Measurements from ENCODE around the gene TTC22.

The TTC22 gene

GRCh38 chr1:54834007-54834541, 33.0 kb upstream of the TTC22 start:
- DNase-seq (ENCODE audit: low read depth in 2 of 2), result no peak

DNA sequence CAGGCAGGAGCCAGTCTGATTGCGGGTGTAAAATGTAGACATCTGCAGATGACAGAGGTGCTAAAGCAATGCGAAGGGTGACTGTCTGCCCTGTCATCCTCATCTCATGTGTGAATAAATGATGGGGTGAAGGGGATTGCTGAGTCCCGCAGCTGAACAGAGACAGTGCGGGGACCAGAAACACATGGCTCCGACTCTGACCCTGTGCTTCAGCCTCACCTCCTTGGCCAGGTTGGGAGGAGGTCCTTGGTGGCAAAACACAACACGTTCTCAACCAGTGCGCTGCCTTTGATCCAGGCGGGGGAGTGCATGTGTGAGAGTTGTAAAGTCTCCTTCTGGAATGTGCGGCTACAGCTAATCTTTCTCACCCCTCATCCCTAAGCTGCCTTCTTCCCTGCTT, 32.0 kb upstream of the TTC22 start:
- DNase-seq (ENCODE audit: low read depth in 2 of 2), result no peak

- DNase-seq (ENCODE audit: low read depth in 2 of 2), result no peak
Observed at GRCh38 chr1:54826226-54826816, 25.2 kb upstream of the TTC22 start.

DNA sequence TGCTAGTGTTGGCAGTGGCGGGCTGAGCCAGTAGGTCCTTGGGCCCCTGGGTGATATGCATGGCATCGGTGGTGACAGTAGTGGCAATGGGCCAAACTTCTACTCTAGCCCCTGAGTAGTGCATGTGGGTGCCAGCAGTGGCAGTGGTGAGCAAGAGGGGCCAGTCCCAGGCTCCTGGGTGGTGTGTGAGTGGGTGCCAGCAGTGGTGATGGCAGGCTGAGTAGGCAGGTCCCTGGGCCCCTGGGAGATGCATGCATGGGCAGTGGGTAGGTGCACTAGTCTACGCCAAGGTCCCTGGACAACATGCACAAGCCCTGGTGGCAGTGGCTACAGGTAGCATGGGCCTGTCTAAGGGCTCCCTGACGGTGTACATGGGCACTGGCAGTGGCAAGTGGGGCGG, 24.6 kb upstream of the TTC22 start:
- no peak for DNase-seq (ENCODE audit: low read depth in 2 of 2)

DNA sequence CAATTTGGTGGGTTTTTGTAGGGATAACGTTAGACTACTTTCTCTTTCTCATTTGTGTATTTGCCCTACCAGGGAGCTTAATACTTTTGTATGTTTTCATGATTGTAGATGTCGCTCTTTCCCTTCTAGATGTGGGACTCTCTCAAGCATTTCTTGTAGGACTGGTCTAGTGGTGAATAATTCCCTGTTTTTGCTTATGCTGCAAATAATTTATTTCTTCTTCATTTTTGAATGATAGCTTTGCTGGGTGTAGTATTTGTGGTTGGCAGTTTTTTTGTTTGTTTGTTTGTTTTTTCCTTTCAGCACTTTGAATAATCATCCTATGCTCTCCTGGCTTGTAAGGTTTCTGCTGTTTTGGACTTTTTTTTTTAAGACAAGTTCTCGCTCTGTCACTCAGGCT, 22.5 kb upstream of the TTC22 start:
- DNase-seq (ENCODE audit: low read depth in 2 of 2), result no peak

GRCh38 chr1:54819733-54820132, 18.6 kb upstream of the TTC22 start:
- DNase-seq (ENCODE audit: low read depth in 2 of 2), result no peak

DNA sequence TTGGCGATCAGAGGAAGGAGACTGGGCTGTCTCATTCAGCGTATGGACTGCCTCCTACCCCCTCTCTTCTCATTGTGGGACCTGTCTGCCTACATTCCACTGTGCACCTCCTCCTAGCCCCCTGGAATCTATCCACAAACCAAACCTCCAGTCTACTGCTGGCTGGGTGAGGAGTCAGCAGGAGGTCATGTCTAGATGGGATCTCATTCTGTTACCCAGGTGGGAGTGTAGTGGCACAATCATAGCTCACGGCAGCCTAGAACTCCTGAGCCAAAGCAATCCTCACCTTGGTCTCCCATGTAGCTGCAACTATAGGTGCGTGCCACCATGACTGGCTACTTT, 18.0 kb upstream of the TTC22 start:
- DNase-seq (ENCODE audit: low read depth in 2 of 2), result no peak

DNA sequence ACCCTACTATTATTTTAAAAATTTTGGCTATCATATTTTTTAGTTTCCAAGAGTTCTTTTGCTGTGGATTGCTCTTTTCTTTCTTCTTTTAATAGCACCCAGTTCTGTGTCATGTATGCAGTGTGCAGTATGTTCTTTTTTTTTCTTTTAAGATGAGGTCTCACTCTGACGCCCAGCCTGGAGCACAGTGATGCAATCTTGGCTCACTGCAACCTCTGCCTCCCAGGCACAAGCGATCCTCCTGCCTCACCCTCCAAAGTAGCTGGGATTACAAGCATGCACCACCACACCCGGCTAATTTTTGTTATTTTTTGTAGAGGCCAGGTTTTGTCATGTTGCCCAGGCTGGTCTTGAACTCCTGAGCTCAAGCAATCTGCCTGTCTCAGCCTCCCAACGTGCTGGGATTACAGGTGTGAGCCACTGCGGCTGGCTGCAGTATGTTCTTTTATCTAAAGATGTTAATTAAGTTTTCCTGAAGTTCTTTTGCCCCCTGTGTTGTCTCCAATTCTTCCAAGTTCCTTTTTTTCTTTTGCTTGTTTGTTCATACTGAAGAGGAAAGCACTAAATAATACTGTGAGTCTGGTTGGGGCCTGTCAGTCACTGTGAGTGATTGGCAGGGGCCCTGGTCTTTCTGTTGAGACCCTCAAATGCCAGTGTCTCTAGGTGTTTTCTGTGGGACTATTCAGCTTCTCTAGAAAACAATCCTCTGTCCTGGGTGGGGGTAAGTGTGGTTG, 17.5 kb upstream of the TTC22 start:
- DNase-seq (ENCODE audit: low read depth in 2 of 2), result no peak

DNA sequence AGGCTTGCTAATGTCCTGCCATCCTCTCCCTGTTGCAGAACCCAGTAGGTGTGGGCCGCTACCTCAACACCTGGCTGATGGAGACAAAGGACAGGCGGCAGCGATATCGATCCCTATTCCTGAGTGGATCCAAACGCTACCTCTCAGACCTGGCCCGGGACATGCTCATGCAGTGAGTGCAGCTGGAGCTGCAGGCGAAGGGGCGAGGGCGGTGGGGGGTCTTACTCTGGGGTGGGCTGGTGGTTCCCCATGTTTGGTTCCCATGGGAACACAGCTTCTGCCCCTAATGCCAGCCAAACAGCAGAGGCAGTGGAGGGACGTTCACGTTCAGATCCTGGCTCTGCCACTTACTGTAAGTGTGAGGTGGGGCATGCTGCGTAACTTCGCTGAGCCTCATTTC, 15.8 kb upstream of the TTC22 start:
- DNase-seq (ENCODE audit: low read depth in 2 of 2), result no peak

DNA sequence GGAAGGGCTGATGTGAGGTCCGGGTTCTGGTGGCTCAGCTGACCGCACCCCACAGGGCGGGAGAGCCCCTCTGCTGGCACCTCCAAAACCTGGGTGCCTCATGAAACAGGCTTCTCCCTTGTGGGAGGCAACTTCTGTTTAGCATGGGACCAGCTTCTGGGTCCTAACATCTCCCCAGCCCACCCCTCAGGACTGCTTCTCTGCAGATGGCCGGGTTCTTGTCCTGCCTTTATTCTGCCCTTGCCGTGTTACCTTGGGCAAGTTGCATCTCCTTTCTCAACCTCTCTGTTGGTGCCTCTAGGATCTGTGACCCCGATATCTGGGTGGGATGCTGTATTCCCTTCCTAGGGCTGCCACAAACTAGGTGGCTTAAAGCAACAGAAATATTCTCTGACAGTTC, 15.0 kb upstream of the TTC22 start:
- no peak for DNase-seq (ENCODE audit: low read depth in 2 of 2)

DNA sequence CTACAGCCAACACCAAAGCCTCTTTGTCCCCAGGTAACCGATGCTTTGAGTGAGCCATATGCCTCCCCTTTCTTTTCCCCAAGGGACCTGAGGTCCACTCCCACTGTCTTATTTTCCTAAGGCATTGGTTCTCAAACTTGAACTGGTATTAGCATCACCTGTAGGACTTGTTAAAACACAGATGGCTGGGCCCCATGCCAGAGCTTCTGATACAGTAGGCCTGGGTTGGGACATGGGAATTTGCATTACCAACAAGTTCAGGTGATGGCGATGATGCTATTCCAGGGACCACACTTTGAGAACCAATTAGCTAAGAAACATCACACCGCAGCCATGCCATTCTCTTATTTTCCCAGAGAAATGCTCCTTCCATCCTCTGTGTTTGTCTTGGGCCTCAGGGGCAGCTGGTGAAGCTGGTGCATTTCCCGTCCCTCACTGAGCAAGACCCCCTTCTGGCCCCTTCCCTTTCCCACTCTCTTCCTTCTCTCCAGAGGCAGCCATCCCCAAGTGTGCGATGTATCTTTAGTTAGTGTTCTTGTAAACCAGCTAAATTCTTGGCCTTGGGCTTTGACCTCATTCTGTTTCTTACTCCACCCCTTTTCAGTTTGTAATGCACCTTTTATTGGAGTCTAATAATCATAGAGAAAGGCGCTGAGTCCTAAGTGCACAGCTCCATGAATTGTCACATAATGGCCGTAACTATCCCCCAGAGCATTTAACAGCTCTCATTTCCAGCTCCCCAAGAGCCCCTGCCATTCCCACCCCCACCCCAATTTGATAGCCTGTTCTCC, 14.2 kb upstream of the TTC22 start:
- DNase-seq (ENCODE audit: low read depth in 2 of 2), result no peak

DNA sequence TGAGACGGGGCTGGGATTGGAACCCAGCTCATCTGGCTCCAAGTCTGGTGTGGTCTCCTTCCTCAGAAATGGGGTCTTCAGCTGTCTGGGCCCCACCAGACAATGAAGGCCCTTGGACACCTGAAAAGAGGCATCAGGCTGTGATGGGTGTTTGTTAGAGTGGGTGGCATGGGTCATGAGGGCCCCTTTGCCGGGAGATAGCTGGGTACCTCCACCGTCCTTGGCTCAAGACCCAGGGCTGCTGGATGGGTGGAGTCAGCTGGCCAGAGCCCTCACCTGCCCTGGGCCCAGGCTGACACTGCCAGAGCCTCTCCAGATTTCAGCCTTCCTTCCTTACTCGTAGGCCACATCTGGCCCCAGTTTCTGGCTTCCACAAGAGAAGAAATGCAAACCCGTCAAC, 13.4 kb upstream of the TTC22 start:
- no peak for DNase-seq (ENCODE audit: low read depth in 2 of 2)

GRCh38 chr1:54814126-54814498, 13.0 kb upstream of the TTC22 start:
- DNase-seq (ENCODE audit: low read depth in 2 of 2), result no peak

GRCh38 chr1:54813485-54814125, 12.5 kb upstream of the TTC22 start:
- no peak for DNase-seq (ENCODE audit: low read depth in 2 of 2)

GRCh38 chr1:54812801-54813484, 11.8 kb upstream of the TTC22 start:
- DNase-seq (ENCODE audit: low read depth in 2 of 2), result no peak

GRCh38 chr1:54811739-54812655, 10.9 kb upstream of the TTC22 start:
- no peak for DNase-seq (ENCODE audit: low read depth in 2 of 2)

- no peak for DNase-seq (ENCODE audit: low read depth in 2 of 2)
Observed at GRCh38 chr1:54811066-54811465, 9.9 kb upstream of the TTC22 start.

DNA sequence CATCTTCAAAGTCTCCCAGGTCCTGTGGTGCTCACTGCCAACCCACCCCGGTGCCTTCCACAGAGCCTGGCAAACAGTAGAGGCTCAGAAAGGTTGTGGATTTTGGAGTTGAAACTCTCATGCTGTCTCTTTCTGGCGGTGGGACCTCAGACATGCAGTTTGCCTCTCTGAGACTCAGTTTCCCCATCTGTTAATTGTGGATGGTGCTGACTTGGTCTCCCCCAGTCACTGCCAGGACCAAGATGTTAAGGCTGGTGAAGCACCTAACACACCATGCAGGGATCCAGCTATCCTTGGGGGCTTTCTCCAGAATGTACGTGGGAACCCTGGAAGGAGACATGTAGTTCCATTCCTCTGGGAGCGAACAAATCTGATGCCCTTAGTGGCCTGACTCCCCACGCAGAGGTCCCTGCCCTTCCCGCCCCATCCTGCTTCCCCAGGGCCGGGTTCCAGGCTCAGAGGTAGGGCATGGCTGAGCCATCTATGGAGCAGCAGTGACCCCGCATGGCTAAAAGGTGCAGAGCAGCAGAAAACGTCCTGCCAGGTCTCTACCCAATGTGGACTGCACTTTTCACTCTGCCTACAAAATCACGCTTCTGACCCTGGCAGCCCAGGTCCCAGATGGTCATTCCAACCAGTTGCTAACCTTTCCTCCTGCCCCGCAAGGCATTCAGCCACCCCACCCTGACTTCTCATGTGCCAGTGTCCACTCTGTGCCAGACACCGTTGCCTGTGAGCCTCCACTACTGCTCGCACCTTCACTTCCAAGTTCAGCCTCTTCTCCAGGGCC, 9.2 kb upstream of the TTC22 start:
- DNase-seq (ENCODE audit: low read depth in 2 of 2), result peak; percentile 53 to 58

DNA sequence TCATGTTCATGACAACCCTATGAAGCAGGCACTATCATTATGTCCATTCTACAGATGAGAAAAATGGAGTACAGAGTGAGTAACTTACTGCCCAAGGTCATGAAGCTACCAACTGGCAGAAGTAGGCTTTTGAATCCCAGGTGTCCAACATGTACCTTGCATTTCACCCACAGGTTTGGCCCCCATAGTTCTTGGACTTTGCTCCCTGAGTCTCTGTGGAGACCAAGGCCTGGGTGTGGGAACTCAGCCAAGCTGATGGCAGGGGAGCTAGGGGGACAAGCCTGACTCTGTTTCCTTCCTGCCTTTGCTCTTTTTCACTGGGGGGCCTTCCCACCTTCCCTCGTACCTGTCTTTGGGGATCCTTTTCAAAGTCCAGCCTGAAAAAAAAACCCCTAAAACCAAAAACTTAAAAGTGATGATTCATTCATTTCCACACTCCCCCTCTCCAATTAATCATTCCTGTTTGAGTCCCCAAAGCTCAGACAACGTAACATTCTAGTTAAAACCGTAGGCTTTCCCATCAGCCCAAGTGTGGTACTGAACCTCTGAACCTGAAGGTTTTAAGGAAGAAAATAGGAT, 8.5 kb upstream of the TTC22 start:
- no peak for DNase-seq (ENCODE audit: low read depth in 2 of 2)
